ENCODE results near the gene SULF2.

Gene SULF2

GRCh38 chr20:47735412-47736400 is 49.6 kb downstream of the SULF2 start:
- no peak for FAIRE-seq

DNA sequence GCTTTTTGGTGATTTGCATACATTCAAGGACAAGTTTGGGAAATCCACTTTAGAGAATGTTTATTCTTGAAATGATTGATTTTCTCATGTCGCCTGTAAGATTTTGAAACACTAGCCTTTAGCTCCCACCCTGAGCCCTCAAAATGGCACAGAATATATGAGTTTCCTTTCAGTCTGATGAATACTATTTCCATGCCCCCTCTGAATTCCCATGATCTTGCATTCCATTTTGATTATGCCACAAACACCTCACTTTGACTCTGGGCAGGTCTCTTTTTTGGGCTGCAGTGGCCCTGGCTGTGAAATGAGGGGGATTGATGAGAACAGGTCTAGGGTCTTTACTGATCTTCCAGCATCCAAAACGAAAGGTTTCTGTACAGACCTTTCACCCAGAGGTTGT is 50.4 kb downstream of the SULF2 start:
- FAIRE-seq = no peak

DNA sequence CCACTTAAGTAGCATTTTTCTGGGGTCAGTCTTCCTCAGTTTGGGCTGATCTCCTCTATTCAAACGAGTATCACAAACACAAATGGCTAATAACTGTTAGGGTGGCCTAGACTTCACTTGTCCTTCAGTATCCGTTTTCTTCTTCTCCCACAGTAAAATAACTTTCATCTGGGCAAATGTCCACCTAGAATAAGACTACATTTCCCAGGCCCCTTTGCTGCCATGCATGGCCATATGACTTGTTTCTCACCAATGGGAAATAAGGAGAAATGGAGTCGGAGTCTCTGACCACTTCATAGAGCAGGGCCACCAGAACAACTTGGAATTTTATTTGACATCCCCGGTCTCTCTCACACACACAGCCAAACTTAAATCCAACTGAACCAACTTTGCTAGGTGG is 51.4 kb downstream of the SULF2 start:
- no peak for FAIRE-seq

DNA sequence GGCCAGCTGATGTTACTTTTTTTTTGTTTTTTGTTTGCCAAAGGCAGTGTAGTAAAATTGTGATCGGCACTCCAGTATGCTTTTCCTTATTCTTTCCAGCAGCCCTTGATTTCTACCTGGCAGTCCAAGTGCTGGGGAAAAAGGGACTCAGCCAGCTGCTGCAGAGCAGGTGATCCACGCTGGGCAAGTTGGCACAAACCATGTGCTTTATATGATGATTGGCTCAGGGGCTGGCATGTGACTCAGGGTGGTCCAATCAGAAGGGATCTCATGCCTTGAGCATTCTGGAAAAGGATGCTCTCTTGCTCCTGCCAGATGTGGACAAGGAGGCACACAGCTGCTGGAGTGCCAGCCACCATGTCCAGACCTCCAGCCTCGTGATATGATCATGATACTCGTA is 54.5 kb downstream of the SULF2 start:
- FAIRE-seq = no peak

GRCh38 chr20:47729472-47729871 is 55.8 kb downstream of the SULF2 start:
- no peak for FAIRE-seq

- FAIRE-seq = no peak
These were observed 57.3 kb downstream of the SULF2 start for GRCh38 chr20:47727909-47728361.

DNA sequence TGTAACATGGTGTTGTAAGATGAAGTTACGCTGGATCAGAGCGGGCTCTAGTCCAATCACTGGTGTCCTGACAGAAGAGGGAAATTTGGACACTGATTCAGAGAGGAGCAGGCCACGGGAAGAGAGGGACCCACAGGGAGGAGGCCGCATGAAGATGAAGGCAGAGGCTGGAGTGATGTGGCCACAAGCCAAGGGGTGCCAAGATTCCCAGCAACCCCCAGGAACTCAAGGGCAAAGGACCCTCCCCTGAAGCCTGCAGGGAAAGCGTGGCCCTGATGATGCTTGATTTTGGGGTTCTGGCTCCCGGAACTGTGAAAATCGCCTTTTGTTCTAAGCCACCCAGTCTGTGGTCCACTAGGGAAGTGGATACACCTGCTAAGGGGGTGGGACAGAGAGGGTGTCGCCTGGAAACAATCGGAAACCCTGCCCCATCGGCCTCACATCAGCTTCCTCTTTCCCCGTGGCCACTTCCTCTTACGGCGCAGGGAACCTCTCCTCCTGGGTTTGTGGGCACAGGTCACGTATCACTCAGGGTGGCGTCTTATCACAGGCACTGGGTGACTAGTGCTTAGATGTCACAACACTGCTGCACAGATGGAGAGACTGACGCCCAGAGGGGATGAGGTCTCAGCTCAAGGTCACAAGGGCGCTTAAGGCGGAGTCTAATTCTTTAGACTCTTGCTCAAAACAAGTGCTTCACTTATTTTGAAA is 58.0 kb downstream of the SULF2 start:
- no peak for FAIRE-seq

DNA sequence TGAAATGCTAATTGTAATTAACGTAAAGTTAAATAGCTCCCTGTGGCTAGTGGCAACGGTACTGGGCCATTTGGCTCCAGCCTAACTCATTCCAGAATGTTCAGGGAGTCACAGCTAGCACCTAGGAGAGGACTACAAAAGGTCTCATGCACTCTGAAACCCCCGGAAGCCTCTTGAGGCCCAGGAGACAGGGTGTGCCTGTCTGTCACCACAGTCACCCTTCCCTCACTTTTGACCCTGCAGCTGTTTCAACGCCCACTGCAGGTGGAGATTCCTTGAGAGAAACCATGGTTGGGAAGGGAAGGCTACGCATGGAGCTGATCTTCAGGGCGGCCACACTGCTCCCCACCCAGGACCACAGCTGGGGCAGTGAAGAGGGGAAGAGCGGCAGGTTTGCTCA is 58.6 kb downstream of the SULF2 start:
- FAIRE-seq = no peak

DNA sequence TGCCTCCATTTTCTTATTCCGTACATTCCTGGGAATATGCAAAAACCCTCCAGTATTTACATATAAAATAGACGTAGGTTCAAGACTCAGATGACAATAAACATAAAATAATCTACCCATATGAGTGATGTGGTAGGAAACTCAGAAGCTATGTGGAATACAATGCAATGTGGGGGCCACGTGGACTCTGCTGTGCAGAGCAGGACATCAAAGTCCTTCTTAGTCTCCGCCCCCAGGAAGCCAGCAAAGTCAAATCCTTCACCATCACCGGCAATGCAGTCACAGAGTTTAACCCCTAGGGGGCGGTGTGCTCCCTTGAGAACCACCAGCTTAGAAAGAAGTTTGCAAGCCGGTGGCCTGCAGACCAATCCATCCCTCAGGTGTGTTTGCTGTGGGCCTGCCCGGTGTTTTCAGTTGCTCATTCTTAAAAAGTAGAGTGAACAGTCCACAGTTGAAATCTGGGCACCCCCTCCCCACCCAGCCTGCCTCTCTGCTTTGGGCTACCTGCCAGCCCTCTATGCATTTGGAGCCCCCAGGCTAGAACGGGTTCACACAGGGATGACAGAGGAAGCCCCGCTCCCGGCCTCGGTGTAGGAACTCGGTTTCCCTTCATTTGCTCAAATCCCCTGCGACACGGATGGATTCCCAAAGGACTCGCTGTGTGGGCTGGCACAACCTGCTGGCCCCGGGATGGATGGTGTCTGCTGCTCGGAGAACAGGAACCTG is 59.9 kb downstream of the SULF2 start:
- peak; percentile 11 for FAIRE-seq

DNA sequence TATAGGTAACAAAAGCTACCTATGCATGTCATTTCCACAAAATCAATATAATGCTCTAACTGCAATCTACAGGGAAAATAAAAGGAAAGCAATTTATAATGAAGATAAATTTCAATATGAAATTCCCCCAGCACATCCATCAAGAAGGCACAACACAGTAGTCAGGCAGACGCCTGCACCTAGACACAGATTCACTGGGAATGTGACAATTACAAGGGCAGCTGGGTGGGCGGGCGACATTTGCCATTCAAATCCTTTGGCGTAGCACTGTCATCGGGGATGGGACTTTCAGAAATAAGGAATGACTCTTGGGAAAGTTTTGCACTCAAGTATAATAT is 60.4 kb downstream of the SULF2 start:
- FAIRE-seq = no peak

DNA sequence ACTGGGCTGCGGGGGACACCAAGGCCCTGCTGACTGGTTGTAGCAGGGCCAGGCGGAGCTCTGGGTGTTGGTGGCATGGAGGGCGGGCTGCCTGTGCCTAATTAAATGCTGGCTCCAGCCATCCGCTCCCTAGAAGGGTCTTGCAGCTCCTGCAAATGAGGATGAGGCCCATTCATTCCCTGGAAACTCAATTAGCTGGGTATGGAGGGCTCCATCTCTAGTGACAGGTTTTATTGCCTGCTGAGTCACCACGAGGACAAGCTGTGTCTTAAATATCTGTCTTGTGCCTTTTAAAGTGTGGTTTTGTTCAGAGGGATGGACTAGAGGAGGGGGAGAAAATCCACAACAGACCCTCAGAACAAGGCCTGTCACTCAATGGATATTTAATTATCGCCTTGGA is 60.9 kb downstream of the SULF2 start:
- no peak for FAIRE-seq

GRCh38 chr20:47723322-47723721 is 62.0 kb downstream of the SULF2 start:
- FAIRE-seq = no peak

- FAIRE-seq = no peak
These were observed 64.4 kb downstream of the SULF2 start for GRCh38 chr20:47720636-47721427.

GRCh38 chr20:47719625-47720024 is 65.7 kb downstream of the SULF2 start:
- FAIRE-seq = no peak

GRCh38 chr20:47719211-47719610 is 66.1 kb downstream of the SULF2 start:
- FAIRE-seq = no peak

DNA sequence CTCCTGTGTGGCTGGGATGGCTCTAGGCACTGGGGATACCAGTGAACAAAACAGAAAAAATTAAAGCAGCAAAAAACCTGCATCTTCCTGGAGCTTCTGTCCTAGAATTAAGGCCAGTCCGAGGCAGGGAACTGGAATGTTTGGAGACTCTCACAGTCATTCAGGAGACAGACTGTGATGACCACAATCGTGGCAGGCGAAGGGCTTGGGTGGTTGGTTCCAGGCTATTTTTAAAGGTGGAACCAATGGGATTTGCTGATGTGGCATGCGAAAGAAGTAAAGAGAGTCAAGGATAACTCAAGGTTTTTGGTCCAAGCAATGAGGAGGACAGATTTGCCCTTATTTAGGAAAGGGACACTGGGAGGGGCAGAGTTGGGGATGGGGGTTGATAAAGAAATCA is 66.9 kb downstream of the SULF2 start:
- FAIRE-seq = no peak

DNA sequence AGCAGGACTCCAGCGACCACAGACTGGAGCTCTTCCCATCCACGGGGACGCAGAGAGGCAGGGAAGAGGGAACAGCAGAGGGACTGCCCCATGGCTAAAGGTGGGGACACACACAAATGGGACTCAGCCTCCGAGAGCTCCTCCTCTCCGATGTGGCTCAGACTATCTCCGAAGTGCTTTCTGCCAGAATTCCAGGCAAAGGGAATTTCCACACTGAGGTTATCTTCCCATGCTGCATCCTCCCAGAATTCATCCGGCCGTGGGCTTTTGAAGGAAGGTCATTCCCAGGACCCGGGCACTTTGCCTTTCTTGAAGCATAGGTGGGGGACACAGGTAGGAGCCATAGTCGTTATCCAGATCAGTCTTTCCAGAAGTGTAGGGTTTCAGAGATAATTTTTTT is 67.9 kb downstream of the SULF2 start:
- no peak for FAIRE-seq

- no peak for FAIRE-seq
These were observed 71.3 kb downstream of the SULF2 start for GRCh38 chr20:47713878-47714450.

- FAIRE-seq = no peak
These were observed 72.1 kb downstream of the SULF2 start for GRCh38 chr20:47713163-47713562.

- FAIRE-seq = no peak
These were observed 74.1 kb downstream of the SULF2 start for GRCh38 chr20:47711046-47711752.

DNA sequence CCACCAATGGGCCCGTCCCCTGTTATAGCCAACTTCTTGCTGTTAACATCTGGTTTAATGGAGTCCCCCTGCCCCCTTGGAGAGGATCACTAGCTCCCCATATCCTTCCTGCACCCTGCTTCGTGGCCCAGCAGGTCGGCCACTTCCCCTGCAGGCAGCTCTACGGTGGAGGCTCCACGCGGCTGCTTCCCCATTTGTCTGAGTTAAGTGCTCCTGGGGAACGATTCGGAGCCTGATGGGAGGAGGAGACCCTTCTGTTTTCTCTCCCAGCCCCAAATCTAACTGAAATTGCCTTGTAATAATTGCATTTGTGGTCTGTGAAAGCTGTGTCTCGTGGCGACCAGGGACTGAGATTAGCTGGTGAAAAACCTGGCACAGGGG is 74.6 kb downstream of the SULF2 start:
- no peak for FAIRE-seq
